H9 (cell line): ENCODE results near the gene WBP2. TPM values are rescaled to one million over a fixed set of nuclear protein-coding genes. Genes with fewer than 3 reads are reported as not detected.

ENCODE experiments used
- DNase-seq: peaks from one replicate; pipeline ENCODE4 v3.0.0-alpha.2; 2017
- H2AFZ ChIP-seq: one replicate; pipeline ENCODE4 v1.6.1; 2013; ENCODE audit warnings: mild to moderate bottlenecking, low read length, control low read depth, moderate library complexity
- H2AK5ac ChIP-seq: 2 replicates; pipeline ENCODE4 v1.6.1; 2013; ENCODE audit warnings: low read length, control low read depth, mixed read lengths; ENCODE audit not compliant: insufficient read length
- H2BK120ac ChIP-seq: one replicate; pipeline ENCODE4 v1.6.1; 2013; ENCODE audit warnings: low read depth, mild to moderate bottlenecking, low read length, control low read depth, inconsistent platforms; ENCODE audit not compliant: poor library complexity, severe bottlenecking
- H2BK12ac ChIP-seq: 2 replicates; pipeline ENCODE4 v1.6.1; 2013; ENCODE audit warnings: low read length, control low read depth, mixed read lengths, low read depth; ENCODE audit not compliant: insufficient read length
- H2BK15ac ChIP-seq: 2 replicates; pipeline ENCODE4 v1.6.1; 2013; ENCODE audit warnings: low read depth, low read length, control low read depth
- H2BK20ac ChIP-seq: one replicate; pipeline ENCODE4 v1.6.1; 2013; ENCODE audit warnings: low read depth, mild to moderate bottlenecking, low read length, control low read depth, inconsistent platforms; ENCODE audit not compliant: poor library complexity, severe bottlenecking
- H2BK5ac ChIP-seq: 2 replicates; pipeline ENCODE4 v1.6.1; 2013; ENCODE audit warnings: low read length, control low read depth, mixed read lengths; ENCODE audit not compliant: insufficient read length
- H3K14ac ChIP-seq: 2 replicates; pipeline ENCODE4 v1.6.1; 2013; ENCODE audit warnings: low read length, control low read depth; ENCODE audit not compliant: insufficient read depth
- H3K18ac ChIP-seq: 2 replicates; pipeline ENCODE4 v1.6.1; 2013; ENCODE audit warnings: low read depth, mild to moderate bottlenecking, mixed read lengths, low read length, control low read depth; ENCODE audit not compliant: insufficient read length
- H3K23ac ChIP-seq: 2 replicates; pipeline ENCODE4 v1.6.1; 2013; ENCODE audit warnings: low read length, control low read depth, mixed read lengths, low read depth; ENCODE audit not compliant: insufficient read length
- H3K23me2 ChIP-seq: 2 replicates; pipeline ENCODE4 v1.6.1; 2013; ENCODE audit warnings: low read depth, mild to moderate bottlenecking, mixed read lengths, low read length, control low read depth; ENCODE audit not compliant: insufficient read length, poor library complexity, severe bottlenecking
- H3K27ac ChIP-seq: 2 replicates; pipeline ENCODE4 v1.5.1; 2013; ENCODE audit warnings: low read length, control low read depth, mixed read lengths, low read depth; ENCODE audit not compliant: insufficient read length
- H3K27me3 ChIP-seq: 2 replicates; pipeline ENCODE4 v1.6.1; 2013; ENCODE audit warnings: low read length, control low read depth, inconsistent platforms; ENCODE audit not compliant: insufficient read depth
- H3K4ac ChIP-seq: 2 replicates; pipeline ENCODE4 v1.6.1; 2013; ENCODE audit warnings: low read depth, mild to moderate bottlenecking, control low read depth, inconsistent platforms, low read length, moderate library complexity
- H3K4me1 ChIP-seq: 2 replicates; pipeline ENCODE4 v1.6.1; 2013; ENCODE audit warnings: low read length, control low read depth, inconsistent platforms; ENCODE audit not compliant: insufficient read depth
- H3K4me2 ChIP-seq: 2 replicates; pipeline ENCODE4 v1.6.1; 2013; ENCODE audit warnings: low read length, control low read depth, mixed read lengths; ENCODE audit not compliant: insufficient read length, insufficient read depth
- H3K56ac ChIP-seq: 2 replicates; pipeline ENCODE4 v1.6.1; 2013; ENCODE audit warnings: low read depth, mild to moderate bottlenecking, mixed read lengths, low read length, control low read depth; ENCODE audit not compliant: insufficient read length
- H3K79me1 ChIP-seq: 2 replicates; pipeline ENCODE4 v1.6.1; 2013; ENCODE audit warnings: low read depth, mild to moderate bottlenecking, moderate library complexity, low read length, control low read depth, inconsistent platforms; ENCODE audit not compliant: insufficient read depth, poor library complexity, severe bottlenecking
- H3K79me2 ChIP-seq: 2 replicates; pipeline ENCODE4 v1.6.1; 2013; ENCODE audit warnings: low read length, control low read depth, inconsistent platforms; ENCODE audit not compliant: insufficient read depth
- H3K9ac ChIP-seq: 2 replicates; pipeline ENCODE4 v1.6.1; 2013; ENCODE audit warnings: low read length, control low read depth, mixed read lengths; ENCODE audit not compliant: insufficient read length; ENCODE audit errors: extremely low read depth
- H3K9me3 ChIP-seq: one replicate; pipeline ENCODE4 v1.6.1; 2013; ENCODE audit warnings: low read depth, low read length, inconsistent platforms; ENCODE audit not compliant: control insufficient read depth
- H3T11ph ChIP-seq: one replicate; pipeline ENCODE4 v1.6.1; 2013; ENCODE audit warnings: mild to moderate bottlenecking, low read length, control low read depth, inconsistent platforms
- H4K20me1 ChIP-seq: one replicate; pipeline ENCODE4 v1.6.1; 2013; ENCODE audit not compliant: control insufficient read depth, insufficient read length, insufficient read depth
- H4K5ac ChIP-seq: 2 replicates; pipeline ENCODE4 v1.6.1; 2013; ENCODE audit warnings: low read depth, mild to moderate bottlenecking, mixed read lengths, low read length, control low read depth; ENCODE audit not compliant: insufficient read length
- H4K8ac ChIP-seq: replicated peaks from 2 replicates; pipeline ENCODE4 v1.6.1; 2013; ENCODE audit warnings: low read length, control low read depth, mixed read lengths, low read depth; ENCODE audit not compliant: insufficient read length
- H4K91ac ChIP-seq: 2 replicates; pipeline ENCODE4 v1.6.1; 2013; ENCODE audit warnings: low read depth, mild to moderate bottlenecking, moderate library complexity, mixed read lengths, low read length, control low read depth; ENCODE audit not compliant: insufficient read length
- H3K27ac Mint-ChIP-seq, 3 experiments: 2 replicates in 2 of 3; 3 replicates in 1 of 3; pipeline ENCODE4 v1.8.0; 2020 to 2021; ENCODE audit warnings: mixed read lengths in 3 of 3, mild to moderate bottlenecking in 1 of 3, moderate library complexity in 1 of 3
- H3K27me3 Mint-ChIP-seq: 2 replicates; pipeline ENCODE4 v1.8.0; 2021; ENCODE audit warnings: low read depth, mild to moderate bottlenecking, moderate library complexity, mixed read lengths
- H3K36me3 Mint-ChIP-seq, 3 experiments: 2 replicates in 2 of 3; 3 replicates in 1 of 3; pipeline ENCODE4 v1.8.0; 2020 to 2021; ENCODE audit warnings: low read depth in 3 of 3, mixed read lengths in 3 of 3; ENCODE audit not compliant: insufficient read depth in 1 of 3
- H3K4me1 Mint-ChIP-seq, 2 experiments: 2 replicates each; pipeline ENCODE4 v1.8.0; 2020; ENCODE audit warnings: mixed read lengths in 2 of 2
- H3K4me3 Mint-ChIP-seq, 2 experiments: 2 replicates in 1 of 2; 3 replicates in 1 of 2; pipeline ENCODE4 v1.8.0; 2020 to 2021; ENCODE audit warnings: mild to moderate bottlenecking in 2 of 2, mixed read lengths in 2 of 2, moderate library complexity in 1 of 2
- H3K9me3 Mint-ChIP-seq, 2 experiments: 2 replicates in 1 of 2; 3 replicates in 1 of 2; pipeline ENCODE4 v1.8.0; 2020; ENCODE audit warnings: mild to moderate bottlenecking in 2 of 2, mixed read lengths in 2 of 2, moderate library complexity in 1 of 2
- CTCF ChIP-seq: fragments of 200-600 bp; sonication (generic); conservative IDR thresholded peaks from 3 replicates; pipeline ENCODE4 v1.8.0; 2021; ENCODE audit warnings: antibody characterized with exemption, mild to moderate bottlenecking
- WGBS: extraction: QIAGEN DNeasy Blood & Tissue Kit; methylation state at CpG from one replicate; pipeline ENCODE4 v1.1.7; 2013; ENCODE audit warnings: missing lambda C conversion rate, low lambda C conversion rate, mixed read lengths; ENCODE audit not compliant: insufficient read length; ENCODE audit errors: extremely low coverage; 5-methylcytosine and 5-hydroxymethylcytosine counted together
- total RNA-seq: library from RNA; stranded (reverse); gene quantifications from 2 replicates; pipeline ENCODE4 v1.2.1, GENCODE V29; 2021

The WBP2 gene
- total RNA-seq, 1 experiment from 2014 or later: 63.2 TPM

- Histone ChIP-seq H3K27ac (no peak overlapping the region), H3K4ac (no peak overlapping the region), H2BK15ac (no peak overlapping the region), H3K79me2 (no peaks in the 10 kb centered on the region), H4K20me1 (no peaks in the 10 kb centered on the region), H3K56ac (no peak overlapping the region), H4K8ac (no peak overlapping the region), H3T11ph (no peak overlapping the region), H3K4me1 (peaks cover 3% of the 10 kb centered on the region; the same call in 1 of the 2 replicates), H2AFZ (no peak overlapping the region), H3K14ac (no peak overlapping the region), H2BK5ac (no peak overlapping the region), H3K23me2 (peaks cover 10% of the 10 kb centered on the region), H3K18ac (no peak overlapping the region), H2BK120ac (no peak overlapping the region), H2AK5ac (no peak overlapping the region), H3K9me3 (no peaks in the 10 kb centered on the region), H3K27me3 (peaks cover 3% of the 10 kb centered on the region; the same call in 1 of the 2 replicates), H3K4me2 (no peak overlapping the region), H4K5ac (no peak overlapping the region), H2BK20ac (no peak overlapping the region), H3K23ac (no peak overlapping the region), H4K91ac (no peak overlapping the region), H3K9ac (no peak overlapping the region), H3K79me1 (no peaks in the 10 kb centered on the region), H2BK12ac (no peak overlapping the region)
- H3K27ac Mint-ChIP-seq: no peak overlapping the region
- peaks cover 34% of the 10 kb centered on the region for H3K27me3 Mint-ChIP-seq
- no peaks in the 10 kb centered on the region; a peak in 2 of 7 replicates for H3K36me3 Mint-ChIP-seq
- no peak for DNase-seq
- no peaks in the 10 kb centered on the region; a peak in 1 of 5 replicates for H3K9me3 Mint-ChIP-seq
- no peak overlapping the region for H3K4me3 Mint-ChIP-seq
- TF ChIP-seq CTCF: no peak
- H3K4me1 Mint-ChIP-seq: peaks cover 23 to 25% of the 10 kb centered on the region in 2 experiments
- no CpG with 5 or more reads among the region's 18 CpGs for WGBS
Measured at GRCh38 chr17:75875182-75875939, 20.2 kb upstream of the WBP2 start.
